HG02623 (cell line): ENCODE results near the gene IQCE.
"Not testable (repeated sequence)": the region's sequence is repeated elsewhere in the genome, so short reads cannot be mapped to it uniquely, and the experiment has no call there.

Source experiments
- ATAC-seq: cut with Tn5 transposase; IDR thresholded peaks from one replicate; pipeline ENCODE4 v1.9.1; 2021; ENCODE audit warnings: moderate library complexity; ENCODE audit not compliant: unreplicated experiment

IQCE gene

GRCh38 chr7:2521341-2521745 lies 37.4 kb upstream of the IQCE start:
- ATAC-seq: no peak

DNA sequence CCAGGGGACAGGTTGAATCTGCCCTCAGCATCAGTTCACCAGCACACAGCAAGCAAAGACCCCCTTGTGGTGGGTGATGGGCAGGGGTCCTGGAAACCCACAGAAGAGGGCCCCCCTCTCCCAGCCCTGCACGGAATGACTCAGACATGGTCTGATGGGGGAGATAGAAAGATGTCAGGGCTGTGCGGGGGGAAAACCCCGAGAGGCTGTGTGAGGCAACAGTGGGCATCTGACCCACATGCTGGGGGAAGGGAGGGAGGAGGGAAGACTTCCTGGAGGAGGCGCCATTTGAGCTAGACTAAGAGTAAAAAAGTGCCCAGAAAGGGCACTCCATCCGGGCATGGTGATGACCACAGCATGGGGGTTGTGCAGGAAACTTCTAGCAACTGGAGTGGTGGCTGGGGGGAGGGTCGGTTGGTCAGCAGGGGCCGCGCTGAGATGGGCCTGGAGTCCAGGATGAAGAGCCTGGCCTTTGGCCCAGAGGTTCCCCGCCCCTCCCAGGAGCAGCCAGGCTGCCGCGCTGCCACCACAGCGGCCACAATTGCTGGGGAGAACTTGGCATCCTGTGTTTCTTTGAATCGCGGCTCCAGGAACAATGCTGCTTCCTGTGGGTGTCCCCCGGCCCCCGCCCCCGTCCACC lies 36.7 kb upstream of the IQCE start:
- no peak for ATAC-seq

DNA sequence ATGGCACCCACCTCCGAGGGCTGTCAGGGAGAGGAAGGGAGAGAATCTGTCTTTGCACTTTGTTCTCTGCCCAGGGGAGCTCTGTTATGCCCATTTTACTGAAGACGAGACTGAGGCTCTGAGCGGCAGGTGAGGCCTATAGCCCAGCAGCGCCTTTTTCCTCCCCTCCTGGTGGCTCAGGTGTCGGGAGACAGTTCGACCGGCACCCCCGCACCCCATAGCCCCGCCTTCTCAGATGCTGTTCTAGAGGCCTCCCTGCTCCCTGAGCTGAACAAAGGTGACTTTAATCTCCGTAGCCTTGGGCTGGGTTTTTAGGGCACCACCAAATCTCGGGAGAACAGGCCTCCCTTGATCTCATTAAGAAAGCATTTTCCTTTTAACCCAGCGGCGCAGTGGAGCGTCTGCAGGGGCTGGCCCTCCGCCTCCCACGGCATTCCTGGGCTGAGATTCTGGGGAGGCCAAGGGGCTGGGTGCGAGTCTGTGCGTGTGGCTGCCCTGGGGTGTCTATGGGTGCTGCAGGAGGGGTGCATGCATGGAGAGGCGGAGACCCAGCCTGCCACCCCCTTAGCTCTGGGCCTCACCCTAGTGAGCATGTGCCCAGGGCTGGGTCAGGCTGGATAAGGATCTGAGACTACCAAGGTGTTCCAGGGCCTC lies 35.9 kb upstream of the IQCE start:
- ATAC-seq: no peak

GRCh38 chr7:2523461-2523936 lies 35.3 kb upstream of the IQCE start:
- ATAC-seq: no peak

DNA sequence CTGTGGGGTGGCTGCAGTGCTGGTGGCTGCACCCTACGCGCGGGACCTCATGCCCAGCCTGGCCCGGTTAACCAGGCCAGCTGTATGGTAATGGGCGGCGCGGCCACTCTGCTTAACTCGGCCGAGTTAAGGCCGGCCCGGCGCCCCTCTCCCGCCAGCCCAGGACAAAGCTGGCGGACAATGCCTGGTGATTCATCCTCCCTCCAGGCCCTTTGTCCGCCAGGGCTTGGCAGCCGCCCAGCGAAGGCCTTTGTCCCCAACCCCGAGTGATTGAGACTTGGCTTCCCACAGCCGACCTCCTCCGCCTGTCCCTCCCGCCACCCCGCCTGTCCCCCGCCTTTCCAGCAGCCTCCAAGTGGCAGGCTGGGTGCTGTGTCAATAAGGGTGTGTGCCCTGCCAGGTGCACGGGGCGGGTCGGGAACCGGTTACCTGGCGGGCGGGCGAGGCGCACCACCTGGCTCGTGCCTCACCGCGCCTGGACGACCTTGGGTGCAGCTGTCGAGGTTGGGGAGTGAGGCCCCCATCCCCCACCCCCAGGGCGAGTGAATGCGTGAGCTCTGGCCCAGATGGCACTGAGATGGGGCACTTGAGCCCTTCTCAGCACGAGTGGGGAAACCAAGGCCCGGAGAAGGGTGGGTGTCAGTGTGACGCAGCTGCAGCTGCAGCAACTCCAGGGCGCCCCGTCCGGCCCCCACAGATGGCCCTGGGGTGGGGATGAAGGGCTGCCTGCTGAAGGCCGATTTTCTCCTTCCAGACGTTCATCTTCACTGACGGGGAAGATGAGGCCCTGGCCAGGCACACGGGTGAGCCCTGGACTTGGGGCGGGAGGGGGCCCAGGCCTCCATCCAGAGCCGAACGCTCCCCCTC lies 34.6 kb upstream of the IQCE start:
- no peak for ATAC-seq

GRCh38 chr7:2524808-2525657 lies 33.7 kb upstream of the IQCE start:
- no peak for ATAC-seq

- no peak for ATAC-seq
Observed at GRCh38 chr7:2525658-2526630, 32.8 kb upstream of the IQCE start.

DNA sequence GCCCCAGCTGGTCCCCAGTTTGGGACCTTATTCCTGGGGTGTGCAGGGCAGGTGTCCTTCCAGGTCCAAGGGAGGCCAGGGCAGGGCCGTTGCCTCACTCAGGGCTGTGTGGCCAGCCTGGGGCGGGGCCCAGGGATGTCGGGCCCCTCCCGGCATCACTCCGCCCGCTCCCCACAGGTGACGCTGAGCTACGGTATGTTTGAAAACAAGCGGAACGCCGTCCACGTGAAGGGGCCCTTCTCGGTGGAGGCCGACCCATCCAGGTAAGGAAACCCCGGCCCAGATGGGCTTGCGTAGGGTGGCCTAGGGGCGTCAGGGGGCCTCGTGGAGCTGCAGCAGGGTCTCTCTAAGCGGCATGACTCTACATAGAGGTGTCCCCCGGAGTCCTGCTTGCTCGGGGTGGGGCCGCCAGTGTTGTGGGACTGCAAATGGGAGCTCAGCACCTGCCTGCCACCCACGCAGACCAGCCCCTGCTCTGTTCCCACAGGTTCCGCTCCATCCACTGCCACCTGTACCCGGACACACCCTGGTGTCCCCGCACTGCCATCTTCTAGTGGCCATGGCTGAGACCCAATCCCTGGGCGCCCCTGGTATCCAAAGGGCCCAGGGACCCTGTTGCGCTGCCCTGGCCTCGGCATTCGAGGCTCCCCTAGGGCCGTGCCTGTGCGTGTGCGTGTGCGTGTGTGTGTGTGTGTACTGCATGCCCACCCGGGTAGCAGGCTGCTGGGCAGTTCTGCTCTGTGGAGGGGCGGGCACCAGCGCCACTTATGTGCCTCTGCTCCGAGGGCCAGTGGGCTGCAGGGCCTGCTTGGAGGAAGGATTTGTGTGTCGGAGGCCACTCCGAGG lies 31.9 kb upstream of the IQCE start:
- no peak for ATAC-seq

- ATAC-seq: no peak
Observed at GRCh38 chr7:2527505-2528467, 31.0 kb upstream of the IQCE start.

DNA sequence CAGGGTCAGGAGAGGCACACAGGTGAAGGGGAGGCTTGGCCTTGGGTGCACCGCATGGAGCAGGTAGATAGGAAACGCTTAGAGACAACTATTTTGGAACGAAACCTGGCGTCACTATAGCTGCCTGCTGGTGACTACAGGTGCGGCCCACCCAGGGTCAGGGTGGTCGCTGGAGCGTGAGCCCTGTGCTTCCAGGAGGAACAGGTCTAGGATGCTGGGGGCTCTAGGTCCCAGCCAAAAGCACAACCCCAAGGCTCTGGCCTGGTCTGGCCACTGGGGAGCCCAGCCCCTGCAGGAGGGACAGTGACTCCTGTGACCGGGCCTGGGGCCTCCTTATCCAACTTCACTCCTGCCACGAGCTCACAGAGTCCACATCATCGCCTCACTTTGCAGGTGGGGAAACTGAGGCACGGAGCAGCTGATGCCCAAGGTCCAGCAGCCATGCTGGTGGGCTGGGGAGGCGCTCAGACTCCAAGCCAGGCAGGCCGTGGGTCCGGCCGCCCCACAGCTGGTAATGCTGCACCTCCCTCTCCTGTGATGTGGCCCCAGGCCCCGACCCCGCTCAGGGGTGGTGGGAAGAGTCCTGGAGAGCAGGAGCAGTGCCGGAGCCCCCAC lies 30.2 kb upstream of the IQCE start:
- no peak for ATAC-seq

- ATAC-seq: no peak
Observed at GRCh38 chr7:2529161-2530070, 29.4 kb upstream of the IQCE start.

DNA sequence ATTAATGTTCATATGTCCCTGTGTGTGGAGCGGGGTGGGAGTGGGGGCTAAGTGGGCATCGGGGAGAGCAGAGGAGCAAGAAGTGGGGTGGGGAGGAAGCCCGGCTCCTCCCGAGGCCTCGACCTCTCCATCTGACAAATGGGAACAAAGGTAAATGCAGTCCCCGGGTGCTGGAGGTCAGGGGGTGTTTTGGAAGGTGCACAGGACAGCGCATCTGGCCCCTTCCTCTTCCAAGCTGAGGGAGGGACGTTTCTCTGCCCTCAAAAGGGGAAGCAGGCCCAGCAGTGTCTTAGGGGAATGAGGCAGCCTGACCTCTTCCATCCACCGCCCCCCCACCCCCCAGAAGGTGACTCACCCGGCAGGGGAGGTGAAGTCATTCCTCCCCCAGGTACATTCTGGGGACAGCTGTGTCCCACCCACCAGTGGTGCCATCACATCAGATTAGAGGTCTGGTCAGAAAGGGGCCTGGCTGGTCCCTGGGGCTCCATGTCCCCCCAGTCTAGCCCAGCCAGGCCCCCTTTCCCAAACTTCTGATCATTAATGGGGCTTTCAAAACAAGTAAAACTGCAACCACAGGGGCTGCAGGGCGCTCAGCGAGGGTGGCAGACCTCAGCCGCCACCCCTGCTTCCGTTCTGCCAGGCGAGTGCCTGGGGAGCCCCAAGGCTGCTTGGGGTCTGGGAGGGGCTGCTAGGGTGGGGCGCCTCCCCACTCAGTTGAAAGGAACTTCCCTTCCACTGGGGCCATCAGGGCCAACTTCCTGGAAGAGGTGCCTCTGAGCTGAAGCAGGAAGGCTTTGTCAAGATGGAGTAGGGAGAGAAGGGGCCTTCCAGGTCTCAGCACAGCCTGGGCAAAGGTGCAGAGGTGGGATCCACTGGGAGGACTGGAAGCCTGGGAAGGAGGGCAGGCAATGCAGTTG lies 28.4 kb upstream of the IQCE start:
- ATAC-seq: no peak

DNA sequence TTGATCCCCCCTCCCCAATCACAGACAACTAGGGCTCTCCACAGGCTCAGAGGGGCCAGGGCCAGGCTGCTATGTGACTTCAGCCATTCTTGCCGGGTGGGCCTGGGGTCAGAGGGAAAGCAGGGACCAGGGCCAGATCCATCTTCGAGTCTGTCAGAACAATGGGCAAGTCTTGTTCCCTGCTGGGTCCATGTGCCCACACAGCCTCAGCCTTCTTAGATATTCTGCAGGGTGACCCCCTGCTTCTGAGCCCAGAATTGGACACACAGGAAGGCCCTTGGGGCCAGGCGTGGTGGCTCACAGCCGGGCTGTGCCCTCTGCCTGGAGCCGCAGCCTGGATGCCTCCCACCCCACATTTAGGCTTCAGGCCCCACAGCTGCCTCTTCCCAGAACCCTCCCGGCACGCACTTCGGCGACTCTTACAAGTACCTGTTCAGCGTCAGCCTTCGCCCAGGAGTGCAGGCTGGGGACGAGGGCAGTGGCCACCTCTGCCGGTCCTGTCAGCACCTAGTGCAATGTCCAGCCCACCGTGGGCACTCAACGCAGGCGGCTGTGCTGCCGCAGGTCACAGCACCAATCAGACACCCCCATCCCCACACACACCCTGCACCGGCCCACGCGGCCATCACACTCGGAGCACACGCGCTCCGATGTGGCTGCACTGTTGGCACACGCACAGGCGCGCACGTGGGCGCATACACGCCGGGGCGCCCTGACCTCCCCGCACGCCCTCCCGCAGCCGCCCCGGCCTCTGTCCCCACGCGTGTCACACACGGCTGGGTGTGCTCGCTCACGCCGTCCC lies 27.6 kb upstream of the IQCE start:
- ATAC-seq: not testable (repeated sequence)

DNA sequence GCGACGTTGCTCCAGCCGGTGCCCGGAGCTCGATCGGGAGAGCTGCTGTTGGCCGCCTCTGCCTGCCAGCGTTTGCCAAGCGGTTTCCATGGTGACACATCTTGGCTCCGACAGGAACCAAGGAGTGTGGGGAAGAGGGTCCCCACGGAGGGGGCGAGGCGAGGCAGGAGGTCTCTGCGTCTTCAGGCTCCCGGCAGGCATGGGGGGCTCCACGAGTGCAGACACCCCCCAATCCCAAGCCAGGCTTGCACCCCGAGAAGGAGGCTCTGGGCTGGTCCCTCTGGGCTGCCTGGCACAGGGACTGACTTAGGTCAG lies 27.0 kb upstream of the IQCE start:
- ATAC-seq: not testable (repeated sequence)
